GM18861 (cell line): ENCODE data around the gene IMMP2L.

Experiments used
- ATAC-seq: cut with Tn5 transposase; IDR thresholded peaks from one replicate; pipeline ENCODE4 v1.9.1; 2021; ENCODE audit not compliant: unreplicated experiment

IMMP2L gene

GRCh38 chr7:111012799-111013675 is 549.3 kb downstream of the IMMP2L start:
- ATAC-seq = peak; percentile 94

DNA sequence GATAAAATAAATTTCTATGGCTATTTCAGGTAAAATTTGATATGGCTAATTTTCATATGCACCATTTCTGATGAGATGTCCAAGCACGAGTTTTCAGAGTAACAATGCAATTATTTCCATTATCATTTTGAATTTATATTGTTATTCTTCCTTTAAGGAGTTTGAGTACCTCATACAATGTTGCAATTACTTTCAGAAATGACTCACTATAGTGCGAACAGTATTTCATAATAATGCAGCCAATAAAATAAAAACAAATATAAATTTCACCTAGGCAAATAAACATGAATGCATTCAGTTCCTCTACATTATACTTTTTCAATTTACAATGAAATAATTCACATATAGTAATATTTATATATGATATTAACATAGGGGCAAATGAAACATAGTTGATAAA is 550.1 kb downstream of the IMMP2L start:
- no peak for ATAC-seq

DNA sequence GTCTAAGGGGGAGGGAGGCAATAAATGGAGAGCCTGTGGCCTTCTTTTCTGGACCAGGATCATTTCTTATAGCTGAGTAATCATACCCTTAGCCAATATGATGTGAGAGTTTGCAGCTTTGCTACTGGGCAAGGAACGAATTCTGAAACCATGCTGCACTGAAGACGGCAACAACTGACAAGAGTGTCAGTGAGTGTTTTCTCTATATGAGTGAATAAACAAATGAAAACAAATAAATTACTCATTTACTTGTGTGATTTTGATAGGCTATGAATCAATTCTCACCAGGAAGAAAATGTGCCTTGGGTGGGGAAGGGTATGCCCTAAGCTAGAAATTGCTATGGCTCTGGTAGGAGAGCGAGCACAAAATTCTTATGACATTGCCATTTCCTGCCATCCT is 550.8 kb downstream of the IMMP2L start:
- peak; percentile 25 for ATAC-seq

DNA sequence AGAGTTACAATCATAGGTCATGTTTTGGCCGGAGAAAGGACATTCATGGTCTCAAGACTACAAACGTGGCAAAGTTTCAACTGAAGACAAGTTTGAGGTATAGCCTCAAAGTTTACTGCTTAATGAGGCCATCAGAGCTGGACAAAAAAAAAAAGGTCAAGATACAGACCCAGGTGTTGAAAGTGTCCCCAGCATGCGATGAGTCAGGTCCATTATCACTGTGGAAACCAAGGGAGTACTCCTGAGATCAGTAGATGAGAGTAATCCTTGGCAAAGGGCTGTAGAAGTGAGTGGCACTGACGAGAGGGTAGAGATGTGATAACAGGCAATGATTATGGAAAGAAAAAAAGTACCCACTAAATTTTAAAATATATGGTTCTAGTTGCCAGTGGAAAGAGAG is 551.5 kb downstream of the IMMP2L start:
- ATAC-seq = no peak

- no peak for ATAC-seq
These were observed 552.7 kb downstream of the IMMP2L start for GRCh38 chr7:111009526-111010040.

DNA sequence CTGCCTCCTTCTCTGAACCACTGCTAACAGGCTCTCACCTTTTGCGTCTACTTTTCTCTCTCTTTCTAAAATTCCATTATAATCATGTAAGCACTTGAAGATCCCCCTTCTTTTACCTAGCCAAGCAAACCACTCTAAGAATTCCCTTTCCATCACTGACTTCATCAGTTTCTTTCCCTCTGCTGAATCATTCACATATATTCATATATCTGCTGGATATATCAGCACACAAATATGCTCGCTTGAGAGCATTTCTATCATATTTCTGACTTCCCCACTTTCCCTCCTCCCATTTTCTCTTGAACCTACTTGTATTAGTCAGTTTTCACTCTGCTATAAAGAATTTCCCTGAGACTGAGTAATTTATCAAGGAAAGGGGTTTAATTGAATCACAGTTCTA is 555.6 kb downstream of the IMMP2L start:
- no peak for ATAC-seq

DNA sequence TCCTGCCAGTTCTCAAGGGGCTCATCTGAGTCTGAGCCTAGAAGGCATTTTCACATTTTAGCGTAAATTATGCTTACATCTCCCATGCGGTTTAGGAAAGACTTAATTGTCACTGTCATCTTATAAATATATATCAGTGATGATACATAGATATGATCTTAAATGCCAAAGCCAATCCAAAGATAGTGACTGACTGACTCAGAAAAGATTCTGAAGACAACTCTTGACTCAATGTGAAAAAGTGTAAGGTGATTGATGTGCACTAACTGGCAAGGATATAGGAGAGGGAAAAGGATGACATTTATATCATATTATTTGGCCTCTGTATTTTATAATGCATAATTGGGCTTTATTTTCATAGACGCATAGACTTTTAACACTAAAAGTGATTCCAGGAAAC is 556.3 kb downstream of the IMMP2L start:
- no peak for ATAC-seq

GRCh38 chr7:111005445-111005844 is 556.8 kb downstream of the IMMP2L start:
- ATAC-seq = no peak

DNA sequence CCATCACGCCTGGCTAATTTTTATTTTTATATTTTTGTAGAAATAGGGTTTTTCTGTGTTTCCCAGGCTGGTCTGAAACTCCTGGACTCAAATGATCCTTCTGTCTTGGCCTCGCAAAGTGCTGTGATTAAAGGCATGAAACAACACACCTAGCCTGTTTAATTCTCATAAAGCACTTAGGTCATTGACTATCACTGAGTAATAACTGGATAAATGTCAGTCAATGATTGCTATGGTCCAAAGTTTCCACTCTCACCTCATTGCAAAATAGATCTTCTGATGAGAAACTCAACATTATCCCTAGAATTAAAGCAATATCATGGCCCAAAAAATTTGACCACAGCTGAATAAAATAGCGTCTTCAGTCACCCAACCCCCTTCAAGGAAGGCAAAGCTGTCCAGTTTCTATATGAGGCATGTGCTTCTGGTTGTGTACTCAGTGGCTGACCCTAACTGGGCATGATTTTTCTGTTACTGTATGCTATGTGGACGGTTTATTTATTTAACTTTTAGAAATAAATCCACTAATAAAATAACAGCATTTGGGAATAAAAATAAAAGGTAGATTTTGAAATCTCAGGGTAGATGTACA is 557.9 kb downstream of the IMMP2L start:
- ATAC-seq = no peak

DNA sequence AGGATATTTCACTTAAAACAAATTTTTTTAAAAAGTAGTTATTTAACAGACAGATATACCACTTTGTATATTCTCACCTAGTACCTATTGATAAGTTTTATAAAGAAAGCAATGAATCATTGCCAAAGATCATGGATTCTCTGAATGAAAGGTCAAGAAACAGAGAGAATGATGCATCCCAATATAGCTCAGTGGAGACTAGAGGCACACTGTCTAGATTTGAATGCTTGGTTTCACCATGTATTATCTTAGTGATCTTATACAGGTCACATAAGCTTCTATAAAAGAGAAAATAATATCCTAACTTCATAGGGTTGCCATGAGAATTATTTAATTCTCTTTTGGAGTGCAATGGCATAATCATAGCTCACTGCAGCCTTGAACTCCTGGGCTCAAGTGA is 558.4 kb downstream of the IMMP2L start:
- ATAC-seq = no peak

DNA sequence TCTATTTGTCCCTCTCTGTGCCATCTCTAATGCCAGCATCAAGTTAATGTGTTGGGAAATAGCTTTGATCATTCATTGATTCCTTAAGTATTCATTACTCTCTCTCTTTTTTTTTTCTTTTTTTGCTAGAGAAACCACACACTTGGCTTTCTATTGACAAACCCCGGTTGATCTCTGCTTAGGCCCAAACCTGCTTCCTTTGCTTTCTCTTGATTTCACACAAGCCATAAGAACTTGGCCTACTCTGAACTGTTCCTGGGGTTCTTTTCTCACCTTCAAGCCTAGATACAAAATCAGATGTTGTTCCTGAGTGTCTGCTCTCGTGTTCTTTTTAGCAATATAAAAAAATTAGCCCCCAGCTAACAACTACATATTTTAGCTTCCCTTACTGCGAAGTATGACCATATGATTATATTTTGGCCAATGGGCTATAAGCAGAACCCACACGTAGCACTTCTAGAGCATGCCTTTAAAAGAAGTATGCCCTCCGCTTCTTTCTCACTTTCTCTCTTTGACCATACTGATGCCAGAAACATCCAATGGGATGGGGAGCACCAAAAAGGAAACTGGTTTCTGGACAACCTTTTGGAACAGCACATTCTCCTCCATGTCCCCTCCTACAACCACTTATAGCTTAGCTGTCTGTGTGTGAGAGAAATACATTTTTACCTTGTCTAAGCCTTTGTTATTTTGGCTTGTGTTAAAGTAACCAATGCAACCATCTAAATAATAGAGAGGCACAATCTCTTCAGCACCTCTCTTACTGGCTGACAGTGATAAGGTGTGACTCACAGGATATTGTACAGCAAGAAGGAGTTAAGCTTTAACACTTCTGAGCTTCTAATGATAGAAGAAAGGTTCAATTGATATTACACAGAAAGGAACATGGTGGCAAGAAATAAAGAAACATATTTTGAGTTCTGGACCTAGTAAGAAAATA is 568.0 kb downstream of the IMMP2L start:
- no peak for ATAC-seq

- ATAC-seq = no peak
These were observed 573.3 kb downstream of the IMMP2L start for GRCh38 chr7:110988890-110989501.

- no peak for ATAC-seq
These were observed 573.9 kb downstream of the IMMP2L start for GRCh38 chr7:110988348-110988747.

DNA sequence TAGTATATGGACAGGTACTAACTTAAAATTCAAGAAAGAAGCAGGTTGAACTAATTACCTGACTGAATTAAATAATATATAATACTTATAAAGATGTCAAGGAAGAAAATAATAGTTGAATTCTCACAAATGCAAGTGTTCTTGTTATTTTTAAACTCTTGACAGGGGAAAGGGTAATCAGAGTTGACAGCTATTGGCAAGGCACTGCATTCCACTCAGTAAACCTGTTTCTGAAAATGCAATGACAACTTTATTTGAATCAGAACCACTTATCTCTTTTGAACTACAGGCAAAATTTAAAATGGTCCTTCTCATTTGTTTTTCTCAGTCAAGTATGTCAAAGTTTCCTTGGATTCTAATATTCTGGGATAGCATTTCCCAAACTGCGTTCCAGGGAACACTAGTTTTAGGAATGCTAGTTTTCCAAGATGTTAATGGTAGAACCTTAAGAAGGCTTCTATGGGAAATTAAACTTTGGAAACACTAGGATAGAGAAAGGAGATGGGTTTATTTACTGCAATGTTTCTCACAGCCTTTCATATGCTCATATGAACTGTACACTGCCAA is 575.1 kb downstream of the IMMP2L start:
- ATAC-seq = no peak

GRCh38 chr7:110983822-110984456 is 578.4 kb downstream of the IMMP2L start:
- ATAC-seq = no peak

DNA sequence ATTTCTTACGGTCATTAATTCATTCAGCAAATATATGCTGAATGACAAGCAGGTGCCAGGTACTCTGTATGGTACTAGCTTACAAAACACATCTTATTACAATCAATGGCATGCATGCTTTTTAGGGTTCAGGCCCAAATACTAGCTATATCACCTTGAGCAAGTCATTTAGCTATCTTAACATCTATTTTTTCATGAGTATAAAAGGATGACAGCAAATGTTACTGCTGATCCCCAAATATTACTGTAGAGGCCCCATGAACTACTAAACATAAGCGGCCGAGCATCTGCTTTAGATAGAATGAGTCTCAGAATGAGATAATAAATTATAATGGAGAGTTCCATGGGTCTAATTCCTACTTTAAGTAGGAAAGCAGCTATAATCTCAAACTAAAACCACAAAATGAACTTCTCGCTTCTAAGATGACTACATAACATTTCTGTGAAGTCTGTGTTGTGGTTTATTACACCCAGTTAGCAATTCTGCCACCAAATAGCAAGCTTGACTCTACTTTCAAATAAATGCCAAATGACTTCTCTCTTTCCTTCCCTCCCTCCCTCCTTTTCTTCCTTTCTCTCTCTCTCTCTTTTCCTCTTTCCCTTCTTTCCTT is 585.1 kb downstream of the IMMP2L start:
- no peak for ATAC-seq

DNA sequence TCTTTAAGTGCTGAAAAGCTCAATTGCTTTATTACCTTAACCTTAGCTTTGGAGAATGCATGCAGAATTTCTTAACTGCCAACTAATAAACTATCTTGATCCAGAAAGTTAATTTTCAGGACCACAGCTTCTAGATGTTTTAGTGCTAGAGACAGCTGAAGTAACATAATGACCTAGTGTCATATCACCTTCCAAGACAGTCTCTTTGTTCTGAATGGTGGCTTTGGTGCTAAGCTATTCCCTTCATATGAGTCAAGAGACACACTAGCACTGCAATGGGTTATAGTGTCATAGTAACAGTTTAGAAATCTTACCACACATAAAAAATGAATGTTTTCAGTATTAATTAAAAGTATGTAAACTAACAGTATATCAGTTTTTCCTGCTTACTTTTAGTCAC is 586.8 kb downstream of the IMMP2L start:
- ATAC-seq = no peak

- ATAC-seq = no peak
These were observed 587.9 kb downstream of the IMMP2L start for GRCh38 chr7:110974441-110974840.

DNA sequence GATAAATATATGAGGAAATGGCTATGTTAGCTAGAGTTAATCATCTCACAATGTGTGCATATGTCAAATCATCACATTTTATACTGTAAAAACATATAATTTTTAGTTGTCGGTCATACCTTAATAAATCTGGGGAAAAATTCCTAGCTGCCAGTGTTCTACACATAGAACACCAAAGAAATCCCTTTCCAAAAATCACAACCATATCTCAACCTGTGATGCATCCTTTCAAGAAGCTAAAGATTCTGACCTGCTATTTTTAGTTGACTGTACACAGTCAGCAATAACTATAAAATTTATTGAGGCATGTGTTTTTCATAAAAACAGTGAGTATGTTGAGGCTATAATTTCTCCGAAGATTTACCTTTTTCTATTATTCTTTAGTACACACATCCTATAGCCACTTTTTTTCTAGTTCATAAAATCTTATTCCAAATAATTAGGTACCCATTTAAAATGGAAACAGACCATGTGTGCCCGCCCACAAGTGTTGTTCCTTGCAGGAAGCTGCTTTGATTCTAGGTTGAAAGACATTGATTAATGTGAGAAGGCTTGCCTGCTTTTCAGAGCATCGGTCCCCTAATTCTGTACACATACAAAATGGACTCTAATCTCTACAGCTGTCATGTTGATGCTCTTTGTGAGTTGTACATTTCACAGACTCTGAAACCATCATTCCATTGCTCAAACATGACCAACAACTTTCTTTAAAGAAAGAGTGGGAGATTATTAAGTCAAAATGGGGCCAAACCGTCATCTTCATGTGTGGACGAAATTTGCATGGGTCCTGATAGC is 588.9 kb downstream of the IMMP2L start:
- ATAC-seq = no peak
